Endodermal cell (in vitro differentiated cells): ENCODE measurements around the gene RASAL1. TPM values are rescaled to one million over a fixed set of nuclear protein-coding genes. Genes with fewer than 3 reads are reported as not detected.

Source experiments
- DNase-seq: peaks from one replicate; pipeline ENCODE4 v3.0.0-alpha.2; 2017
- H3K27ac ChIP-seq: 2 replicates; pipeline ENCODE4 v1.5.1; 2013; ENCODE audit warnings: mild to moderate bottlenecking, low read depth, low read length, moderate library complexity
- H3K27me3 ChIP-seq: 2 replicates; pipeline ENCODE4 v1.6.1; 2013; ENCODE audit warnings: mild to moderate bottlenecking, low read length, moderate library complexity; ENCODE audit not compliant: insufficient read depth, control insufficient read depth, poor library complexity, severe bottlenecking
- H3K36me3 ChIP-seq: 2 replicates; pipeline ENCODE4 v1.7.0; 2013; ENCODE audit warnings: mild to moderate bottlenecking, low read length, moderate library complexity; ENCODE audit not compliant: control insufficient read depth, insufficient read depth
- H3K4me1 ChIP-seq: one replicate; pipeline ENCODE4 v1.7.0; 2013; ENCODE audit warnings: low read length; ENCODE audit not compliant: control insufficient read depth, insufficient read depth
- H3K4me3 ChIP-seq: 2 replicates; pipeline ENCODE4 v1.5.1; 2013; ENCODE audit warnings: mild to moderate bottlenecking, low read length, moderate library complexity
- H3K9ac ChIP-seq: 2 replicates; pipeline ENCODE4 v1.6.1; 2013; ENCODE audit warnings: mild to moderate bottlenecking, low read length, moderate library complexity; ENCODE audit not compliant: poor library complexity, severe bottlenecking; ENCODE audit errors: extremely low read depth
- H3K9me3 ChIP-seq: 2 replicates; pipeline ENCODE4 v1.6.1; 2013; ENCODE audit warnings: mild to moderate bottlenecking, low read length, moderate library complexity; ENCODE audit not compliant: control insufficient read depth
- H3K27ac Mint-ChIP-seq: 2 replicates; pipeline ENCODE4 v1.8.0; 2020; ENCODE audit warnings: mixed read lengths
- H3K27me3 Mint-ChIP-seq: 2 replicates; pipeline ENCODE4 v1.8.0; 2021; ENCODE audit warnings: mild to moderate bottlenecking, mixed read lengths; ENCODE audit not compliant: insufficient read depth
- H3K36me3 Mint-ChIP-seq: 2 replicates; pipeline ENCODE4 v1.8.0; 2020; ENCODE audit warnings: low read depth, mixed read lengths
- H3K4me1 Mint-ChIP-seq: 2 replicates; pipeline ENCODE4 v1.8.0; 2020; ENCODE audit warnings: mixed read lengths
- H3K4me3 Mint-ChIP-seq: 2 replicates; pipeline ENCODE4 v1.8.0; 2020; ENCODE audit warnings: mild to moderate bottlenecking, moderate library complexity, mixed read lengths
- H3K9me3 Mint-ChIP-seq: 2 replicates; pipeline ENCODE4 v1.8.0; 2020; ENCODE audit warnings: mild to moderate bottlenecking, mixed read lengths
- CTCF ChIP-seq: fragments of 200-600 bp; sonication (generic); conservative IDR thresholded peaks from 2 replicates; pipeline ENCODE4 v1.5.0; 2021; ENCODE audit warnings: antibody characterized with exemption, mild to moderate bottlenecking
- WGBS, 2 experiments: methylation state at CpG; one replicate each; pipeline versions ENCODE4 v1.1.5 to v1.1.7; 2013; ENCODE audit warnings: missing lambda C conversion rate in 2 of 2, mixed read lengths in 1 of 2; ENCODE audit not compliant: insufficient coverage in 1 of 2, insufficient read length in 1 of 2; 5-methylcytosine and 5-hydroxymethylcytosine counted together
- total RNA-seq, 2 donors: library from RNA; stranded (reverse); fragmentation: NEBNext Ultra II Directional in 1 of 2; extraction: Animal tissue kit (Norgen Biotek cat#: 25700) in 1 of 2; gene quantifications; 2 replicates in 1 of 2; 3 replicates in 1 of 2; pipeline ENCODE4 v1.2.1, GENCODE V29; 2021

Gene RASAL1
- total RNA-seq, 2 donors from 2014 or later = 0.77 to 1.4 TPM

GRCh38 chr12:113088037-113088436 is 47.5 kb downstream of the RASAL1 start:
- DNase-seq = no peak
- no peak for TF ChIP-seq CTCF
- no peaks in the 10 kb centered on the region for H3K36me3 Mint-ChIP-seq
- Histone ChIP-seq H3K9ac (no peak overlapping the region), H3K4me1 (no peaks in the 10 kb centered on the region), H3K27ac (no peak overlapping the region), H3K9me3 (no peaks in the 10 kb centered on the region), H3K27me3 (peaks cover 10% of the 10 kb centered on the region), H3K36me3 (no peaks in the 10 kb centered on the region), H3K4me3 (no peak overlapping the region)
- no peak overlapping the region for H3K4me3 Mint-ChIP-seq
- peaks cover 10% of the 10 kb centered on the region for H3K4me1 Mint-ChIP-seq
- peaks cover 29% of the 10 kb centered on the region for H3K27me3 Mint-ChIP-seq
- H3K9me3 Mint-ChIP-seq = peaks cover 2% of the 10 kb centered on the region
- WGBS, 2 experiments = 94 to 98% methylated on average over 3 of the region's 3 CpGs
- no peak overlapping the region for H3K27ac Mint-ChIP-seq

GRCh38 chr12:113087193-113087592 is 48.4 kb downstream of the RASAL1 start:
- no peaks in the 10 kb centered on the region for H3K4me1 ChIP-seq
- WGBS, 2 experiments = 82% methylated on average over 5 of the region's 5 CpGs; no CpG with 5 or more reads in 1 of the 2 experiments
- peaks cover 2% of the 10 kb centered on the region for H3K27me3 ChIP-seq
- H3K36me3 ChIP-seq = no peaks in the 10 kb centered on the region
- H3K9ac ChIP-seq = no peak overlapping the region
- Mint-ChIP-seq H3K36me3 (no peaks in the 10 kb centered on the region), H3K27ac (no peak overlapping the region), H3K27me3 (peaks cover 22% of the 10 kb centered on the region), H3K9me3 (peaks cover 2% of the 10 kb centered on the region), H3K4me3 (no peak overlapping the region), H3K4me1 (peaks cover 6% of the 10 kb centered on the region)
- no peak overlapping the region for H3K4me3 ChIP-seq
- H3K9me3 ChIP-seq = no peaks in the 10 kb centered on the region
- DNase-seq = no peak
- TF ChIP-seq CTCF = no peak
- H3K27ac ChIP-seq = no peak overlapping the region

GRCh38 chr12:113086249-113087164 is 49.1 kb downstream of the RASAL1 start:
- Histone ChIP-seq H3K4me1 (no peaks in the 10 kb centered on the region), H3K27me3 (no peaks in the 10 kb centered on the region), H3K9me3 (no peaks in the 10 kb centered on the region), H3K27ac (no peak overlapping the region), H3K9ac (no peak overlapping the region), H3K36me3 (no peaks in the 10 kb centered on the region), H3K4me3 (no peak overlapping the region)
- Mint-ChIP-seq H3K4me3 (no peak overlapping the region), H3K27ac (no peak overlapping the region), H3K36me3 (no peaks in the 10 kb centered on the region), H3K4me1 (peaks cover 6% of the 10 kb centered on the region), H3K27me3 (peaks cover 18% of the 10 kb centered on the region), H3K9me3 (peaks cover 2% of the 10 kb centered on the region)
- peak; percentile 73 for DNase-seq
- 55 to 71% methylated on average over 4 to 17 of the region's 17 CpGs for WGBS, 2 experiments
- no peak for TF ChIP-seq CTCF
